NCI-H146 (cell line): ENCODE results near the gene WDFY3.

Experiments
- DNase-seq: peaks from one replicate; lab custom pipeline; 2025; lab: John Stamatoyannopoulos, UW

WDFY3 gene

DNA sequence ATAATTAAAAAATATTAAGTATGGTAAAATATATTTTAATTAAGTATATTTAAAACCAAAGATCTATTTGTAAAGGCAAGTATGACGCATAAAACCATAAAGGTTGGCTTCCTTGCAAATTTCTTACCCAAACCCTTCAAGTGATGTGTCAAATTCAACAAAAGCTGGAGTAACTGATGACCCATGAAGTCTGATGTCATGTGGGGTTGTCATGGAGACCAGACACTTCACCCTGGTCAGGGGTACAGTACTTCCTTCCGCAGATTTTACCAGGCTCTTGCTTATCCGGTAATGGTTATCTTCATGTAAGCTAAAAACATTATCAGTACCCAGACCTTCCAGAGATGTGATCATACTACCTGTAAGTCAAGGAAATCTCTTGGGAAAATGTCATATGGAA, 170.1 kb downstream of the WDFY3 start:
- no peak for DNase-seq

DNA sequence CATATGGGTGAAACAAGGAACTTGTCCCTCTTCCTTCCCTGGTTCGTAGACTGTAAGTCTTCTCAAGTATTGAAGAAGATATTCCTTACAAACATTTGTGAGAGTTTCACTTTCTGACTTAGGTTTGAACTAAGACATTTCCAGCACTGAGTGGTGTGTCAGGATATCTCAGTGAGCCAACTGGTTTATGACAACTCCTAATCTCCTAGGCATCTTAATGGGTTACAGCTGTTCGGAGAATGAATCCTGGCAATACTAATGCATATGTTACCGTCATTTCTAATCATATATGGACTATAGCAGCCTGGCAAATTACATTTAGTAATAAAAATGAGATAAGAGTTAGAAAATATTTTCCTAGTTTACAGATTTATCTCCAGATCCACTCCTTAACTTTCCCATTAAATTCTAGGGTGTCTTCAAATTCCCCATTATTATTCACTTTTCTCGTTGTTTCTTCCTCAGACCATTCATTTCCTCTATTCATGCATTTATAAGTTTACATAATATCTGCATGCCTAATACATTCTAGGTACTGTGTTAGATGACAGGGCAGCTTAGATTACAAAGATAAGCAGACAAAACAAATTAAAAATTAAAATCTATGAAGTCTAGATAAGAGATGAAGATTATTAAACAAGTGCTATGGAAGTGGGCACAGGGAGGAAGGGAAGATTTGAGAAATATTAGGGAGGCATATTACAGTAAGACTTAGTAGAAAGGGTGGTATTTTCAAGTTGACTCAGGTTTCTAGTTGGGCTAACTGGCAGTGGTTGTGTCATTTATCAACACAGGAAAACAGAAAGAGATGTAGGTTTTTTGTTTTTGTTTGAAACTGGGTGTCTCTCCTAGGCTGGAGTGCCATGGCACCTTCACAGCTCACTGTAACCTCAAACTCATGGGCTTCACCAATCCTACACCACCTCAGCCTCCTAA, 173.9 kb downstream of the WDFY3 start:
- DNase-seq, result no peak

DNA sequence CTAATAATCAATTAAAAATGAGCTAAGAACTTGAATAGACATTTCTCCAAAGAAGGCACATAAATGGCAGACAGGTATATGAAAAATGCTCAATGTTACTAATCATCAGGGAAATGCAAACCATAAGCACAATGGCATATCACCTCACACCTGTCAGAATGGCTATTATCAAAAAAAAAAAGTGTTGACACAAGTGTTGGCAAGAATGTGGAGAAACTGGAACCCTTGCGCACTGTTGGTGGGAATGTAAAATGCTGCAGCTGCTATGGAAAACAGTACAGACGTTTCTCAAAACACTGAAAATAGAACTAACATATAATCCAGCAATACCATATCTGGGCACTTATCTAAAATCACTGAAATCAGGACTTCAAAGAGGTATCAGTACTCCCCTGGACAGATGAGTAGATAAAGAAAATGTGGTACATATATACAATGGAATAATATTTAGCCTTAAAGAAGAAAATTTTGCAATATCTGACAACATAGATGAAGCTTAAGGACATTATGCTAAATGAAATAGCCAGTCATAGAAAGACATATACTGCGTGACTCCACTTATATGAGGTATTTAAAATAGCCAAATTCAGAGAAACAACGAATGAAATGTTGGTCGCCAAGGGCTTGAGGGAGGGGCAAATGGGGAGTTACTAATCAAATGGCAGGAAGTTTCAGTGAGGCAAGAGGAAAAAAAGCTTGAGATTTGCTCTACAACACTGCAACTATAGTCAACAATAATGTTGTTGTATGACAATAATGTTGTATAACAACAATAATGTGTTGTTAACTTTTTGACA, 175.5 kb downstream of the WDFY3 start:
- peak; percentile 0 for DNase-seq

DNA sequence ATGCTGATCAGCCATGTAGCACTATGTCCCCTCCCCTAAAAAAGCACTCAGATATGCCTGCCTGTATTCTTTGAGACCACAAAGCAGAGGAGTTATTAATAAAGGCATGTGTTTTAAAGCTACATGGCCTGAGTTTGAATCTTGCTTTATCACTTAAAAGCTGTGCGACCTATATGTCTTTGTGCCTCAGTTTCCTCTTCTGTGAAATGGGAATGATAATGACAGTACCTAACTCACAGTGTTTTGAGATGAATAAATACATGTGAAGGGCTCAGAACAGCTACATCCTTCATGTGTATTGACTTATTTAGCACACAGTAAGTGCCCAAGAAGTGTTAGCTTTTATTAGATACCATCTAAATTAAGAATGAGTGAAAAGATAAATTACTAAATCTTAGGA, 180.0 kb downstream of the WDFY3 start:
- DNase-seq, result no peak

DNA sequence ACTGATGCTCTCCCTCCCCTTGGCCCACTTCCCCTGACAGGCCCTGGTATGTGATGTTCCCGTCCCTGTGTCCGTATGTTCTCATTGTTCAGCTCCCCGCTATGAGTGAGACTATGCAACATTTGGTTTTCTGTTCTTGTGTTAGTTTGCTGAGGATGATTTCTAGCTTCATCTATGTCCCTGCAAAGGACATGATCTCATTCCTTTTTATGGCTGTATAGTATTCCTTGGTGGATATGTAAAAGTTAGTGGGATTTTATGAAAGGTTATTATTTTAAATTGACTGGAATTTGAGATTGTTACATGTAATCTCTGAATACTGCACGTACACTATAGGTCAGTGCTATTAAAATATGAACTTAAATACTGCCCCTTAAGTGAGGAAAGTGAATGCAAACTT, 184.0 kb downstream of the WDFY3 start:
- no peak for DNase-seq

DNA sequence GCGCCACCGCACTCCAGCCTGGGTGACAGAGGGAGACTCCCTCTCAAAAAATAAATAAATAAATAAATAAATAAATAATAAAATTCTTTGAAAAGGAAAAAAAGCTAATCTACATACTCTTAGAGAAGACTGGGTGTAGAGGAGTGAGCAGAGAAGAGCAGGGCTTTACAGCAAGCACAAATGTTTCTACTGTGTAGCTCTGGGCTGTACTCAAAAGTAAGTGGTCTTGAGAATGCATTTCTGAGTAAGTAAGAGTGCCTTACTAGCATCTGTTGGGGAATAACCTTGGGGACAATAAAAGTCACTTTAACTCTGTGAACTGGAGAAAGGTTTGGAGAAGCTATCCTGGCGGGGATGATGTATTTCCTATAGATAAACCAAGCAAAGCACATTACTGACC, 185.8 kb downstream of the WDFY3 start:
- DNase-seq, result no peak

DNA sequence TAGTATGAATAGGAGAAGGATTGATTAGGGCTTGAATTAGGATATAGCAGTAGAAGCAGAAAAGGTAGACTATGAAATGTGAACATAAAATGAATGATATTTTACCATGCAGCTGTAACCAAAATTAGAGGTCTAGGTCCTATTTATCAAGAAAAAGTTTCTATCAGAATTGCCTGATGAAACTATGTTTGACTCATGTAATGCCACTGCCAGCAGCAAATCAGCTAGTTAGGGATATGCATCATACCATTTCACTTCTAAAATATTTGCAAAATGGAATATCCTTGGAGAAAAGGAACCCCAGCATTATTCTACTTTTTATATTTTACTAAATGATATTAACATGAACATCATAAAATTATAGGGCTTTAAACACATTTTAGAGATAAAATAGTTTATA, 188.4 kb downstream of the WDFY3 start:
- no peak for DNase-seq

DNA sequence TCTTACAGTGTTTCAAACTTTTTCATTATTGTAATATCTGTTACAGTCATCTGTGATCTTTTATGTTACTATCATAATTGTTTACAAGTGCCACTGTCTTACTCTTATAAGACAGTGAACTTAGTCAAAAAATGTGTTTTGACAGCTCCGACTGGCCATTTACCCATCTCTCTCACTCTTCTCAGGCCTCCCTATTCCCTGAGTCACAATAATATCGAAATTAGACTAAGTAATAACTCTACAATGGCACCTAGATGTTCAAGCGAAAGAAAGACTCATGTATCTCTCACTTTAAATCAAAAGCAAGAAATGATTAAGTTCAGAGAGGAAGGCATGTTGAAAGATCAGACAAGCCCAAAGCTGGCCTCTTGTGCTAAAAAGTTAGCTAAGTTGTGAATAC, 199.3 kb downstream of the WDFY3 start:
- no peak for DNase-seq

DNA sequence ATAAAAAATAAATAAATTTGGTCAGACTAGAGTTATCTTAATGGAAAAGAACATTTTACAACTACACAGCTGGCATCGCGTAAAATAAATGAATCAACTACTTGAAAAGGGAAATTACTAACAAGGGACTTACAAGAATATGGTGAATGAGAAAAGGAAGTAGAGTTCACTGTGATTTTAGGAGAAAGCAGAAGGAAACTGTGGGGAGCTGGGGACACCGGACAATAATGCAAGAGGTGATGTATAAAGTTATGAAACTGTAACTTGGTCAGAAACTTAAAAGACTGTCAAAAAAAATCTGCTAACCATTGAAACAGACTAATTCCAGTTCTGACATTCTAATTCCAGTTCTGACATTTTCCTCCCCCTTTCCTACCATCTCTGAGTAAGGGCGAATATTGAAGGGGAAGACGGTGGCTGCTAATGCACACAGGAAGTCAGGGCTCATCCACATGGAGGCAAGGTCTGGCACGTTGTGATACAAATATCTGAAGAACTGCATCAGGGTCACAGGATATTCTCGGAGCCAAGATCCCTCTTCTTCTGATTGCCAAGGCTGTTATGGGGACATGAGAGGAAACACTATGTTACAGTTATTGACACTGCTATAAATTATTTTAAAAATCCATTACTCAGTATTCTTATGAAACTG, 213.0 kb downstream of the WDFY3 start:
- no peak for DNase-seq

DNA sequence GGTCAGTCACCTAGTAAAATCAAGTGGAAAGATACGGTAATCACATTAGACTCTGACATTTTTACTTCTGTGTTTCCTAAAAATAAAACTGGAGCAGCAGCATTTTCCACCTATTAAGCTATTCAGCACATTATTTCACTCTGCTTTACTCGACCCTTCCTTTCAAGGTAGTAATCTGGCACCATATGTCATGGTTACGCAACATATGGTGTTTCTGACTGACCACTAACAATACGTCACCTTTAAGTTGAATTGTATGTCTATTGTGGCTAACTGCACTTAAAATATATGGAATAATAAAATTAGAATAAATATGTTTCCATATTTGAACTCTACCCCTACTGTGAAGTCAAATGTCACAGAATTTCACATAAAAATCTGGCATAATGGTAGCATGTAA, 214.8 kb downstream of the WDFY3 start:
- no peak for DNase-seq

DNA sequence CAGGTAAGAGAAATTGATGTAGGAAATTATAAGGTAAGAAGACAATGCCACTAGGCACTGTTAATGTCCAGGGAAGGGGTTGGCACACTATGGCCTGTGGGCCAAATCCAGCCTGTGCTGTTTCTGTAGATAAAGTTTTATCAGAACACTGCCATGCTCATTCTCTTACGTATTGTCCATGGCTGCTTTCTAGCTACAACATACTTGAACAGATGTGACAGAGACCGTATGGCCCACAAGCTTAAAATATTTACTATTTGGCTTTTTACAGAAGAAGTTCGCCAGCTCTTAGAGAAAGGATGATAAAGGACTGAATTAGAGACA, 215.6 kb downstream of the WDFY3 start:
- DNase-seq, result no peak

DNA sequence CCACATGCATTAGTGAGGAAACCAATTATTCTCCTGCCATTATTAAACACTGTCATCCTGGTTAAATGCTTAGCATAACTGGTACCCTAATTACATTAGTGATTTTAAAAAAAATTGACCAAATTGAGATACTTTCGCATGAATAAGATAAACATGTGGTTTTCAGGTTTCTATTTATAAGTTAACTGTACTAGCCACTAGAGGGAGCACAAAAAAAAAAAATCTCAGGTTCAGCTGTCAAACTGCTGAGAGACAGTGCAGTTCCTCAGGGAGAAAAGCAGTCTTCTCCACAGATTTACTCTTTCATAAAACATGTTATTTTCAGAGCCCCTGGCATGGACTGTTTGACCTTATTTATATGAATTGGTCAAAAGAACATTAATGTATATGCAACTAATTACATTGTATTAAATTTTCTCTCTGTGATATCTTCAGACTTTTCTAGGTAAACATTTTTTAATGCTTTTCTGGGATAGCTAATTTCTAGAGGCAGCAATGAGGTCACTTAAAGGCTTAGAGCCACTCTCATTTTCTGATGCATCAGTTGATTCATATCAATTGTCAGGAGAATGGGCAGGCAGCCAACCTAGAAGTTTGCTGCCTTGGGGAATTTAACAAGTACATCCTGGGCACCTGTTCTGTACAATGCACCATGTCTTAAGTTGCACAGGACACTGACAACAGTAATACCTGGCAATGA, 216.1 kb downstream of the WDFY3 start:
- peak; percentile 1 for DNase-seq

DNA sequence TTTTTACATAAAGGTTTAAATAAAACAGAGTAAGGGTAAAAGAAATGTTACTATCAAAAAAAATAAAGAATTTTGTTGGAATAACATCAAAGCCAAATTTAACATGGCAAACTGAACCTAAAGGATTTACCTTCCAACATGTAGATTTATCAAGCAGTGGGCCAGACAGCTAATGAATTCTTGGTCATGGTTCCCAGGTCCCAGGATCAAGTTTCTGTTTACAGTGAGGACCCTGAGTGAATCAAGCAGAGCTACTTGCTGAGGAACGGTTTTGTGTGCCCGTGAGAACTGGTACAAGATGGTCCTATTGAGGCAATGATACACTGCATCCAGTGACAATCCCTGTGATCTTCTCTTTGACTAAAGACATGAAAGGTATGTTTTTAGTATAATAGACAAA, 226.4 kb downstream of the WDFY3 start:
- no peak for DNase-seq

DNA sequence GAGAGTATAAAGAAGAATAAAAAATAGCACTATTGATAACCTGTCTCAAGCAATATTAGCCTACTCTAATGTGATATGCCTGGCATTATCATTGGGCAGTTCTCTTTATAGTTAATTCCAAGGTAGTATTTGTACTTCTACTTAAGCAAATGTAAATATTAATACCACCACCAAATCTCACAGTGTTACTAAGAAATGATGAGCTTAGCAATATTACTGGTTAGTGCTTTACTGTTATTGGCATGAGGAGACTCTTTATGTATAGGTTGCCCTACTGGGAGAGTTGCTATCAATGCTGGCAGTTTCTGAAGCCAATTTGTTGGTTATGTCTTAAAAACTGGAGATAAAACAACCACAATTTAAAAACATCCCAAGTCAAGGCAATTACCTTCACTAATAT, 227.9 kb downstream of the WDFY3 start:
- DNase-seq, result no peak

DNA sequence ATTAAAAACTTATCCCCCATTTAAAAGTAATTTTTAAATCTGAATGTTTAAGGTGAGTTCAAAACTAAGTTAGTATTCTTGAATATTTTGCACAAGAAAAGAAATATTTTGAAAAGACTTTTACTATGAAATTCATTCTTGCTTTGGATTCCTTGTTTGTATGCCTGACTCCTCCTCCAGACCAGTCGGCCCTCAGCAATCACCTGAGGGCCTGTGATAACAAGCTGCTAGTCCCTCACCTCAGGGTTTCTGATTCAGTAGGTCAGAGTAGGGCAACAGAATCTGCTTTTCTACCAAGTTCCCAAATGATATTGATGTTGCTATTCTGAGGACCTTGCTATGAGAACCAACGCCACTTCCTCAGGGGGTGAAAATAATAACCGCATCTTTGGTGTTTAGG, 228.8 kb downstream of the WDFY3 start:
- DNase-seq, result no peak

DNA sequence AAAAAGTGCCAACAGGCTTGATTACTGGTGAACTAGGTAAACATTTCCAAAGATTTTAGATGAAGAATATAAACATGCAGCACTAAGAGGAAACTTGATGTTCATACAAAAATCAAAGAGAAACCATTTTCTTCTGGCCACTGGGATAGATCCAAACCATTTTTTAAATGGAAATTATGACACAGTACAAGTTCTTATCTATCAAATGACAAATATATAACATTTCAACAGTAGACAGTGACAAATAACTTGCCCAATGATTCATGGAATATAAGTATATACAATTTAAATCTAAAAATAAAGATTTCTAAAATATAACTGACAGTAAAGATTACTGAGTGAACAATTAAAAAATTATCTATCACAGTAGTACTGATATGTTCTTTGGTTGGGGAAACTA, 232.5 kb downstream of the WDFY3 start:
- no peak for DNase-seq

DNA sequence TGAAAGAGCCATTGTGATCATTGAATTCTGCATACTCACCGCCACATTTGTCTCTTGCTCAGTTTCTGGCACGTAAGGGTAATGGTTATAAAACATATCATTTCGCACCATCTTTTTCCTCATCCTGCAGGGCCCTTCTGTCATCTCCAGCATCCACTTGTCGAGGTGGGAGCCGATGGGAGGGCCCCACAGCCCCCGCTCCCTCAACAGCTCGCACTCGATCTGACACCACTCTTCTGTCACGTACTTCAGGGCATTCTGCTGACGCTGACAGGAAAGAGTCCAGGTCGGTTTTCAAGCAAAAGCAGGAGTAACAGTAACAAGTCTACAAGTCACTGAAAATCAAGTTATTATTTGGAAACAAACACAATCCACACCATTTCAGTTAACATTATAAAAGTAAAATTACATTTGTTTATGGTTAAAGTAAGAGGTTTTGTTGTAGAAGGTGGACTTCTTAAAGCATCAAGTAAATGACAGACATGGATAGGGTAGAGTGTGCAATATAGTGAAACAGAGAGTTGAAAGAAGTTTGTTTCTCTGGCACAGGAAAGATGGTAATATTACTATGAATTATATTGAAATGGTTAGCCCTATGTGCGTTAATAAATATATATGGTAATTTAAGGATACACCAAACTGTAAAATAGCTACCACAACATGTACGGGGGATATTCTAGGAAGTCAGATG, 233.0 kb downstream of the WDFY3 start:
- no peak for DNase-seq

DNA sequence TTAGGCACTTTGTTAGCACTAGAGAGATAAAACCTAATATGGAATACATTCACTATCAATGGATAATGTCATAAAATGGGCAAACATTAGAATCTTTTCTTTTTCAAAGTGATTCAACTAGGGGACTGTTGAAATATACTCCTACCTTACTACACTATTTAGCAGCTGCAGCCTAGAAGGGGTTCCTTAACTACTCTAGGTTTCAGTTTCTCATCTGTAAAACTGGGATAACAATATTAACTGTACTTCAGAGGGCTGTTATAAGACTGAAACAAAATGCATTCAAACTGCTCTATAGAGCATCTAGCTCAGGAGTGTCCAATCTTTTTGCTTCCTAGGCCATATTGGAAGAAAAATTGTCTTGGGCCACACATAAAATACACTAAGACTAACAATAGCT, 236.1 kb downstream of the WDFY3 start:
- DNase-seq, result no peak

DNA sequence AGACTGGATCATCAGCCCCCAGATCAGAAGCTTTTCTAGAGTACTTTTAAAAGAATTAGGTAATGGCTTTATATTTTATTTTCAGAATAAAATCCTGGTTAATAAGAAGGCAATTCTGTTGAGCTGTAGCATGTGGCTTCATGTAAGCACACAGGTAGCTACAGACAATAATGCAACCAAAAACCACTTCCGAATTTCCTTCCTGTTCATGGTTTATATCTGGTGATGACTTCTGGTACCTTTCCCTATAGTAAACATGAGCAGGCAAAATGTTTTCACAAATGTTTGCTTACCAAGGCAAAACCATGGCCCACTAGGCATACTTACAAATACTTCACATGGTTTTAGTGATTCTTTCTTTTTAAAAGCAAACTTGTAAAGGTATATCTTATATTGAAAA, 239.0 kb downstream of the WDFY3 start:
- DNase-seq, result no peak

DNA sequence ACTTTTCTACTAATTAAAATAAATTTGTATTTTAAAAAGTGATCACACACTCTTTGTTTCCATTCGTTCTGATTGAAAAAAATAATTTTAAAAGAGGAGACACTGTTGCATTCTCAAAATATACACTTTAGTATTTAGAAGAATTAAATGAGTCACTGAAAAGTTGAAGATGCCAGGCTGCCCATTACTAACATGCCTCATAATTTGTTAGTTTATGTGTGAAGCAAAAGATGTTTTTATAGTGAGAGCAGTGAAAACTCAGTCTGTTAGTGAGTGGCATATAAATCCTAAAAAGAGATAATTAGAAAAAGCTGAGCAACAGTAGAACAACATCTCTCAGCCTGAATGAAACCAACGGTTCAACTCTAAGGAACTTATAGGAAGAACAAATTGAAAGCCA, 240.1 kb downstream of the WDFY3 start:
- DNase-seq, result no peak

DNA sequence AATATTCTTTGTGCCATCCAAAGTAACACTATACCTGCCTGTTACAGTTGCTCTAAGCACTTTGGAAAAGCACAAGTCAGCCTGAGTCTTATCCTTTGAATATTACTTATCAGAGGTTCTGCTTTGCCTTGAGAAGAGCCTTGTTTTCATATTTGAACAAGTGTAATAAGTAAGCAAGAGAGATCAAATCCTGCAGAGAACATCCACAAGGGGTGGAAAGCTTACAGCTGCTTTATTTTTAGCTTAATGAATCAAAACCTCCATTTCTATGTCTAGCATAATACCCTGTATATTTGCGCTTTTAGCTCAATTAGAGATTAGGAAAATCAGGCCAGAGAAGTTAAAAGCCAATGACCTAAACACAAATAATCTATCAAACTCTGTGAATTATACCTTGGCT, 243.8 kb downstream of the WDFY3 start:
- peak; percentile 15 for DNase-seq

DNA sequence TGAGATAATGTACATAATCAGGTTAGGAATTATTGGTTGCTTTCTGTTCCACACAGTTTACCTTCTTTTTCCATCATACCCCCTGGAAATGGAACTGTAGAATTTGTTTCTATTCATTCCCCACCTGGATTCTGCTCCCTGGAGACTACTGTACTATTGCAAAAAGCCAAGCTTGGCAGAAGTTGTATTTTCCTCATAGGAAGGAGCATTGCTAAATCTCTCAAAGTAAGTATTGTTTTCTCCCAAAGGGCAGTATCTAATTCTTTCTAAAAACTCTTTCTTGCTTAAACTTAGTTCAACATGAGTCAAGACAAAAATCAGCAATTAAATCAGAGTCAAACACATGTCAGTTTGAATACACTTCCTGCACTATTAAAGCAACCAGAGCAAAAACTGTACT, 247.4 kb downstream of the WDFY3 start:
- DNase-seq, result no peak
